Measurements from ENCODE around the gene CASQ1.
A peak's percentile ranks its signal among the peaks of the same experiment; 100 is the strongest.

CASQ1 gene

DNA sequence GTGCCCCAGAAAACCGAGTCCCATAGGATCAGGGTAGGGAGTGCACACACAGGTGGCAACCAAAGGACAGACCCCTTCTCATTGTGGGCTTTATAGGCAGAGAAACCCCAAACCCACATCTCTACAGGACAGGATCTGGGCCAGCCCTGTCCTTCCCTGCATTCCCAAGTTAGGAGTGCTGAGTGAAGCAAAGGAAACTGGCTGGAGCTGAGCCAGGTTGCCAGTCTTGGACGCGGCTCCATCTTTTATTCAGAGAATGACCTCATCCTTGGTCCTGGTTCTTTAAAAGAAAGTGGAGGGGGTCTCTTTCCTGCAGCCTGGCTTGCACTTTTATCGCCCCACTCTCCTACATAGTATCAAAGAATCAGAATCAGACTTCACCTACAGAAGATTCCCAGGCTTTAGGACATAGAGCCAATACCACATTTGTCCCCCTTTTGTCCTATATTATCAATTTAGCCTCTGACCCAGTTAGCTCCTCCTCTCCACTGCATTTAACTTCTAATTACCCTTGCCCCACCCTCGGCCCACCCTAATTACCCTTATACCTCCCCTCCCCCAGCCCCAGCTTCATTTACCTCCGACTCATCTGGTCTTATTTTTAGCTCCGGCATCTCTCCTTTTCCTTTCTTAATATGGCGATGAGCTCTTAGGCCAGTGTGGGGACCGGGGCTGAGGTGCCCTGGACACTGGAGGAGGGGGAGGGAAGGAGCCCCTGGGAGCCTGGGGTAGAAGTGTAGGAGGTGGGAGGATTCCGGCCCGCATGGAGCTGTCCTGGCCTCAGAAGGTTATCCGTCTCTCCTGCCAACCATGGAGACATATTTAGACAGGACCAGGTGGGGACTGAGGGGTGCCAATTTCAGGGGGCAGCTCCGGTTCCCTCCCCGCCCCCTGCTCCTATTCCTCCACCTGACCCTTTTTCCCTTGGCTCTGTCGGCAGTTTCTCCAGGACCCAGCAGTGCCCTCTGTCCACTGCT is at the start of gene CASQ1:
Gene CASQ1, plus strand, starts transcription at position 927 of the 977 bp plus-strand sequence. CDS start 177 bp downstream, outside the sequence.
- DNase-seq = peak in 4 of 10 donors; percentile 40 to 44 (median 44)
- intact Hi-C loops (cut with DNase I) = loop anchor here (5.0 kb wide), 1 partner anchor 88 kb away; no protein-coding TSS in a partner anchor

DNA sequence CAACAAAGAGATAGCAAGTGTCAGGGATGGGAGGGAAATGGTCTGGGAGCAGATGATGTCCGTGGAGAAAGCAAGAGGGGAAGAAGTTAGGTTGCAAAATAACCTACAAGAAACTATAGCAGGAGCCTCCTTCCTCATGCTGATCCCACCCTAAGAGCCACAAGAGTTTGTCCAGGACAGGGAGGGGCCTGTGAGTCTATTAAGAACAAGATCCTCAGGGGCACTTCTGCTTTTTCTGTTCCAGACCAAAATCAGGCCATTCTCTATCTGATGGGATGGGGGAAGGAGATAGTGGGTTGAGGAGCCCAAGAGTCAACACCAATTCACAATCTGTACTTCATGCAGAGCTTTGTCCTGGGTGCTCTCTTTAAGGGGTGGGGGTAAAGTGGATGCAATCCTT is 46.7 kb upstream of the CASQ1 start:
- intact Hi-C loops (cut with DNase I) = no loop called here
- no peak for DNase-seq

DNA sequence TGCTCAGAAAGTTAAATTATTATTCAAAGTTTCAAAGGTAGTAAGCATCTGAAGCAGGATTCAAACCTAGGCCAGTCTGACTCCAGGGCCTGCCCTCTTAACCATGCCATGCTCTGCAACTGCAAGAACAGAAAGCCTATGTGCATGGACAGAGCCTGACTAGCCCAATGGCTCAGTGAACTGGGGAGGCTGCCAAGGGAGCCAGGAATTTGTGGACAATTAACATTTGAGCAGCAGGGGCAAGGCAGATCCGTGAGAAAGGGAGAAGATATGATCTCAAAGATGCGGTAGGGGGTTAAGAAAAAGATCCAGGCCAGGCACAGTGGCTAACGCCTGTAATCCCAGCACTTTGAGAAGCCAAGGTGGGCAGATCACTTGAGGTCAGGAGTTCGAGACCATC is 45.5 kb upstream of the CASQ1 start:
- DNase-seq = peak in 1 of 10 donors; percentile 23
- intact Hi-C loops (cut with DNase I) = no loop called here

DNA sequence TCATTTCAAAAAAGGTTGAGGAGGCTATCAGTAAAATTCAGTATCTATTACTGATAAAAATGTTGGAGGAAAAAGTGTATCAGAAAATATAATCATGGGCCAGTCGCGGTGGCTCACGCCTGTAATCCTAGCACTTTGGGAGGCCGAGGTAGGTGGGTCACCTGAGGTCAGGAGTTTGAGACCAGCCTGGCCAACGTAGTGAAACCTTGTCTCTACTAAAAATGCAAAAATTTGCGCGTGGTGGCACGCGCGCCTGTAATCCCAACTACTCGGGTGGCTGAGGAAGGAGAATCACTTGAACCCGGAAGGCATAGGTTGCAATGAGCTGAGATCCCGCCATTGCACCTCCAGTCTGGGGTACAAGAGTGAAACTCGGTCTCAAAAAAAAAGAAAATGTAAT is 44.3 kb upstream of the CASQ1 start:
- no peak for DNase-seq
- intact Hi-C loops (cut with DNase I) = no loop called here

DNA sequence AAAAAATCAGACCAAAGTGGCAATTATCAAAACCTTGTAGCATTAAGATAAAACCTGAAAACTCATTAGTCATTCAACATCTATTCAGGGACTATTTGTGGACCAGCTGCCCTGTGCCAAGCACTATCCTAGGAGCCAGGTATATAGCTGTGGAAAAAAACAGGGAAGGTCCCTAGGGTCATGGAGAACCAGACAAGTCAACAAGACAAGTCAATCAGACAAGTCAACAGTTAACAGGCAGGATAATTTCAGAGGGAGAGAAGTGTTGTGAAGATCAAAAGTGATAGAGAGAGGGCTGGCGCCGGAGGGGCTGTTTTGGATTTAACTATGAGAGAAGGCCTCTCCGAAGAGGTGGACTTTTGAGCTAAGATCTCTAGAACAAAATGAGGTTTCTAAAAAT is 42.3 kb upstream of the CASQ1 start:
- DNase-seq = no peak
- intact Hi-C loops (cut with DNase I) = no loop called here

DNA sequence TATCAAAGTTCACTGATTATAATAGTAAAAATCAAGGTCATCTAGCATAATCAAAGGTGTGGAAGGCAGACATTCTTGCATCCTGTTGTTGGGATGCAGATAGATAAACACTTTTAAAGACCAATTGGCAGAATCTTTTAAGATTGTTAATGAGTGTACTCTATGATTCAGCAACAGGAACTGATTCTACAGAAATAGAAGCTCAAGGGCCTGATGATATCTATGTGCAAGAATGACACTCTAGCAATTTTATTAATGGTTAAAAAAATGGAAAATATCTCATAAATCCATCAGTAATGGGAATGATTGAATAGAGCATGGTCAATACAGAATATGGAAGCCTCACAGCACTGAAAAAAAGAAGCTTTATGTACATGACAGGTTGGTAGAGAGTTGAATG is 41.1 kb upstream of the CASQ1 start:
- DNase-seq = no peak
- intact Hi-C loops (cut with DNase I) = no loop called here

DNA sequence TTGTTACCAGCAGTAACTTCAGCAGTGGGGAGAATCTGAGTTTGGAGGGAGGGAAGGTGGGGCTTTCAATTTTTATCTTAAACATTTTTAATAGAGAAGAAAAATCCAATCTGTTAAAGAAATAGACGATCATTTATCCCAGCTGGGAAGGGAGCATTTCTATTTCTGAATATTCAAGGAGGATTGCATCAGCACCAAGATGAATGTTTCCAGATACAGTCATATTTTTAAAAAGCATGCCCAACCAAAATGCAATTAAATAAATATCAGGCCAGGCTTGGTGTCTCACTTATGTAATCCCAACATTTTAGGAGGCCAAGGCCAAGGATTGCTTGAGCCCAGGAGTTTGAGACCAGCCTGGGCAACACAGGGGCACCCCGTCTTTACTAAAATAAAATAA is 40.7 kb upstream of the CASQ1 start:
- intact Hi-C loops (cut with DNase I) = no loop called here

DNA sequence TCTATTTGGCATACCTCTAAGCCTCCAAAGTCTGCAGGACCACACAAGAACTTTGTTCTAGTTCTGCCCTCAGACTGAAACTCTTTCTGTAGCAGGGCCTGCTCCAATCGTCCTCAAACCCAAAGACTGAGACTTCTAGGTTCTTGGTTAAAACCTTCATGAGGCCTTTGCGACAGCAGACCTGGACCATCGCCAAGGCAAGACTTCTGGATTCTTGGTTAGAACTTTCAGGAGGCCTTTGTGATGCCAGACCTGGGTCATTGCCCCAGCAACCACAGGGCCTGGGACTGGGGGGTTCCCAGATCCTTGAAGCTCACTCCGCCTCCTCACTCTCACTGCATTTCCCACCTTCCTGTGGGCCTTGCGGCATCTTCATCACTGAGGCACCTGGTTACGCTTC is 39.1 kb upstream of the CASQ1 start, which contains the start of gene ATP1A4:
Gene ATP1A4, plus strand, starts transcription at position 301 of the 400 bp plus-strand sequence. CDS start 438 bp downstream, outside the sequence.
- intact Hi-C loops (cut with DNase I) = no loop called here
- no peak for DNase-seq

More for the DNA sequence above, 40.7 kb upstream of the CASQ1 start:
- no peak for DNase-seq

DNA sequence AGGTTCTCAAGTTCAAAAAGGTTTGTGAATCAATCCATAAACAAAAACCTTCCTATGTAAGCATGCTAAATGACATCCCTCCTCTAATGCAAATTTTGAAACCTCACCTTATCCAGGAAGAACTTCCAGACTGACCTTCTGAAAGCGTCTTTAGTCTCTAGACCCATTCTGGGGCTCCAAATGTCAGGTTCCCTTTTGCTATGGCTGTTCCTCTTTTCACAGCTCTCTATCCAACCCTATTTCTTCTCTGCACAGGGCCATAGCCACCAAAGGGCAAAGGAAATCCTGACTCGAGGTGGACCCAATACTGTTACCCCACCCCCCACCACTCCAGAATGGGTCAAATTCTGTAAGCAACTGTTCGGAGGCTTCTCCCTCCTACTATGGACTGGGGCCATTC is 35.6 kb upstream of the CASQ1 start:
- intact Hi-C loops (cut with DNase I) = no loop called here
- DNase-seq = no peak

DNA sequence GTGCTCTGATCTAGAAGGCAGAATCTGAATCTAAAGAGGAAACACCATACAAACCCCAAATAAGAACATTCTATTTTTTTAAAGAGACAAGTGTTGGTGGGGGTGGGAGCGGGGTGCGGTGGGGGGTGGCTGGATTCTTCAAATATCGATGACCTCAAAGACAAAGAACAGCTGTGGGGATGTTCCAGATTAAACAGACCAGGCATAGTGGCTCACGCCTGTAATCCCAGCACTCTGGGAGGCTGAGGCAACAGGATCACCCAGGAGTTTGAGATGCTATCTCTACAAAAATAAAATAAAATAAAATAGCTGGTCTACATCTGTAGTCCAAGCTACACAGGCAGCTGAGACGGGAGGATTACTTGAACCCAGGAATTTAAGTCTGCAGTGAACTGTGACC is 34.0 kb upstream of the CASQ1 start:
- intact Hi-C loops (cut with DNase I) = no loop called here
- no peak for DNase-seq

DNA sequence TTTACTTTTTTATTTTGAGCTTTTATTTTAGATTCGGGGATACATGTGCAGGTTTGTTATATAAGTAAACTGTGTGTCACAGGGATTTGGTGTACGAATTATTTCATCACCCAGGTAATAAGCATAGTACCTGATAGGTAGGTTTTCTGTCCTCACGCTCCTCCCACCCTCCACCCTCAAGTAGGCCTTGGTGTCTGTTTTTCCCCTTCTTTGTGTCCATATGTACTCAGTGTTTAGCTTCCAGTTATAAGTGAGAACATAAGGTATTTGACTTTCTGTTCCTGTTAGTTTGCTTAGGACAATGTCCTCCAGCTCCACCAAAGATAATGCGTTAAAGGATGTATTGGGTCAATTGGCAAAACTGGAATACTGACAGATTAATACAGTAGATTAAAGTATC is 33.2 kb upstream of the CASQ1 start:
- DNase-seq = no peak
- intact Hi-C loops (cut with DNase I) = no loop called here

DNA sequence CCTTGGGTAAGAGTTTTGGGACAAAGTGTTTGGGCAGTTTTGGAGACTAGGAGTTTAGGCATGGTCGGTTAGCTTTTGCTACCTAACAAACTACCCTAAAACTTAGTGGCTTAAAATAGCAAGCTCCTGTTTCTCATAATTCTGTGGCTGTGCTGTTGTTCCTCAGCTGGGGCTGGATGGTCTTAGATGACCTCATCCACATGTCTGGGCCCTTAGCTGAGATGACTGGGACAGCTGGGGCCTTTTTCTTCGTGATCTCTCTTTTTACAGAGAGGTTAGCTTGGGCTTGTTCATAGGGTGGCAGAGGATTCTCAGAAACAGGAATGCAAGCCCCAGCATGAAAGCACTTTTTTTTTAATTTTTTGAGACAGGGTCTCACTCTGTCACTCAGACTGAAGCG is 32.3 kb upstream of the CASQ1 start:
- DNase-seq = no peak
- intact Hi-C loops (cut with DNase I) = no loop called here

DNA sequence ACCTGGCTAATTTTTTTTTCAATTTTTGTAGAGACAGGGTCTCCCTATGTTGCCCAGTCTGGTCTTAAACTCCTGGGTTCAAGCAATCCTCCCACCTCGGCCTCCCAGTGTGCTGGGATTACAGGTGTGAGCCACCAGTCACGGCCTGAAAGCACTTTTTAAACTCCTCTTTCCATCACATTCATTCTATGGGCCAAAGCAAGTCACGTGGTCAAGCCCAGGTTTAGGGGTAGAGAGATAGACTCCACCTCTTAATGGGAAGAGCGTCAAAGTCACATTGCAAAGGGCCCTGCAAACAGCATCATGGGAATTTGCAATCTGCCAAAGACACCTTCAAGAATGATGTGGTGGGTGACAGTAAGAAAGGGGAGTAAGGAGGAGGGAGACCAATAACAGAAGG is 31.8 kb upstream of the CASQ1 start:
- intact Hi-C loops (cut with DNase I) = no loop called here
- DNase-seq = no peak

DNA sequence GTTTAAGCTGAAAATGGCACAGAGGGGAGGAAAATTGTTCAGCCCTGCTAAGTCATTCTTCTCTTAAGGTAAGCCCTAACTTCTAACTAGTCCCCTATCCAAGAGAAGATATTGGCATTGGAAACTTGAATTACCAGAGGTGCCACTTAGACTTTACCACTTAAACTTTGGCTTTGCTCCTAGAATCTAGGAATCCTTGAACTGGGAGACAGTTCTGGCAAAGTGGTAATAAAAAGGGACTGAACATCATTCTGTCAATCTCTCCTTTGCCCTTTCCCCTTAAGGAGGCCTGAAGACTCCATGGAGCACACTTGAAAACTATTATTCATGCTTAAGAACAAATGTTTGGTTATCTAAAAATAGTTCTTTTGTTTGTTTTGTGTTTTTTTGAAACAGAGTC is 30.5 kb upstream of the CASQ1 start:
- DNase-seq = no peak
- intact Hi-C loops (cut with DNase I) = no loop called here

DNA sequence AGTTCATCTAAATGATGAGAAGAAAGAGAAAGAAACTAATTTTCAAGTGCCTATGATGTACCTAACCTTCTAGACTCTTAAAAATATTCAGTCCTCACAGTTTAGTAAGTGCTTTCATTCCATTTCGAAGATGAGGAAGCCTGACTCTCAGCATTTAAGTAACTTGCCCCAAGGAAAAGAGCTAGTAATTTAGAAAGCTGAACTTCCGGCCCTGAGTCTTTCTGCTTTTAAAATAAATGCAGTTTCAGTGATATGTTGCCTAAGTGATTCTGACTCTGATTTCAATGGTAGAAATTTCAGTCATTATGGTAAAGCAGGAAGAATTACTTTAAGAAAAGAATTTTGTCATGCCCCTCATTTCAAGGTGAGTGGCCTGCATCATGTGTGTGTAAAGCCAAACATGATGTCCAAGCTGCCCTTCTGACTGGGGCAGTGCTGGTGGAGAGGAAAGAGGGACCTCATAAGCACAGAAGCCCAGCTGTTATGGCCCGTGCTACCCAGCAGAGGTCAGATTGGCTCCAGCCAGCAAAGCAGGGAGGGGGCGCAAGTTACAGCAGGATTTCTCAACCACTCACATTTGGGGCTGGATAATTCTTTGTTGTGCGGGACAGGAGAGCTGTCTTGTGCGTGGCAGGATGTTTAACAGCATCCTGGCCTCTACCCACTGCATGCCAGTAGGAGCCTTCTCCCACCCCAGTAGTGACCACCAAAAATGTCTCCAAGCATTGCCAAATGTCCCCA is 28.2 kb upstream of the CASQ1 start:
- DNase-seq = peak in 5 of 10 donors; percentile 43 to 87 (median 53)
- intact Hi-C loops (cut with DNase I) = no loop called here

DNA sequence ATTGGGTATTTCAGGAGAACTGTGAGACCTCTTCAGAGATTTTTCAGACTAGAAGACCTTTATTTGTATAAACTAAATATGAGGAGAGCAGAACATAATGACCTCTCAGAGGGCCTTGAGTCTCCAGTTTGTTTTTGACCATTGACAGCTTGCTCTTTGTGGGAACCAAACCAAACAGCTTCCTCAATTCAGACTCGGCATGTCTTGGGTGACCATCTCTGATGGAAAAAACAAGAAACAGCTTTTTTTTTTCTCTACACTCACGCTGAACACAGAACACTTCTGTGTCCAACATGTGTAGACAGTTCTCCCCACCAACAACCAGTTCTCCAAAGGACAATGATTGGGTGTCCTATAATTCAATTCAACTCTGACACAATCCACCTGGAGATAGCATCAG is 27.4 kb upstream of the CASQ1 start:
- DNase-seq = no peak
- intact Hi-C loops (cut with DNase I) = no loop called here

DNA sequence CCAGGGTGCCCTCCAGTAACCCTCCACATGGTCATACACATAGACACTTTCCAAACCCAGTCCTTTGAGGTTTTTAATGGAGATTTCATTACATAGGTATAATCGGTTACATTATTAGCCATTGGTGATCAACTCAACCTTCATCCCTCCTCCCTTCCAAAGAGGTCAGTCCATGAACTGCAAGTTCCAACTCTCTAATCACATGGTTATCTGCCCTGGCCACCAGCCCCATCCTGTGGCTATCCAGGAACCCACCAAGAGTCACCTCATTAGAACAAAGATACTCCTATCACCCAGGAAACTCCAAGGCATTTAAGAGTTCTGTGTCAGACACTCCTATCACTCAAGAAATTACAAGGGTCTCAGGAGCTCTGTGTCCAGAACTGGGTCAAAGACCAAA is 26.8 kb upstream of the CASQ1 start:
- no peak for DNase-seq
- intact Hi-C loops (cut with DNase I) = no loop called here

DNA sequence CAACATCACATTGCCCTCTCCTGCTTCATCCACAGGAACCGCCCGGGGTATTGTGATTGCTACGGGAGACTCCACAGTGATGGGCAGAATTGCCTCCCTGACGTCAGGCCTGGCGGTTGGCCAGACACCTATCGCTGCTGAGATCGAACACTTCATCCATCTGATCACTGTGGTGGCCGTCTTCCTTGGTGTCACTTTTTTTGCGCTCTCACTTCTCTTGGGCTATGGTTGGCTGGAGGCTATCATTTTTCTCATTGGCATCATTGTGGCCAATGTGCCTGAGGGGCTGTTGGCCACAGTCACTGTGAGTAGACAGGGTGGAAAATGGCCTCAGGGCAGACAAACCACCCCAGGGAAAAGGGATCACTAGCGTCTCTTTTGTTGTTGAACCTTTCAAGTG is 26.3 kb upstream of the CASQ1 start:
- no peak for DNase-seq
- intact Hi-C loops (cut with DNase I) = no loop called here

DNA sequence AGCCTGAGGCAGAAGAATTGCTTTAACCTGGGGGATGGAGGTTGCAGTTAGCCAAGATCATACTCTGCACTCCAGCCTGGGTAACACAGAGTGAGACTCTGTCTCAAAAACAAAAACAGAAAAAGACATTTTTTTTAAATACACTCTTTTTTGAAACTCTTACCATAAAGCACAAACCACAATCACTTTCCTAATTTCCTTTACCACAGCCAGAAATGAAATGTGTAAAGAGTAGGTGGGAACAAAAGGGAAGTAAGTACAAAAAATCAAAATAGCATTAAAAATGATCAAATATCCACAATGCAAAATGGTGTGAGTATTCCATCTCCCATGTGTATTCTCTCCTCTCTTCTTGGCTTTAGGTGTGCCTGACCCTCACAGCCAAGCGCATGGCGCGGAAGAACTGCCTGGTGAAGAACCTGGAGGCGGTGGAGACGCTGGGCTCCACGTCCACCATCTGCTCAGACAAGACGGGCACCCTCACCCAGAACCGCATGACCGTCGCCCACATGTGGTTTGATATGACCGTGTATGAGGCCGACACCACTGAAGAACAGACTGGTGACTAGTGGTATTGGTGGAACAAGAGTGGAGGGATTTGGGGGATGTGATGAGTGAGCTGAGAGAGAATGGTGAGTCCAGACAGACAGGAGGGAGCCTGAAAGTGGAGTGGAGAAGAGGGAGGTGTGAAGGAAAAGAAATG is 24.1 kb upstream of the CASQ1 start:
- intact Hi-C loops (cut with DNase I) = no loop called here
- DNase-seq = peak in 6 of 10 donors; percentile 16 to 87 (median 43)

DNA sequence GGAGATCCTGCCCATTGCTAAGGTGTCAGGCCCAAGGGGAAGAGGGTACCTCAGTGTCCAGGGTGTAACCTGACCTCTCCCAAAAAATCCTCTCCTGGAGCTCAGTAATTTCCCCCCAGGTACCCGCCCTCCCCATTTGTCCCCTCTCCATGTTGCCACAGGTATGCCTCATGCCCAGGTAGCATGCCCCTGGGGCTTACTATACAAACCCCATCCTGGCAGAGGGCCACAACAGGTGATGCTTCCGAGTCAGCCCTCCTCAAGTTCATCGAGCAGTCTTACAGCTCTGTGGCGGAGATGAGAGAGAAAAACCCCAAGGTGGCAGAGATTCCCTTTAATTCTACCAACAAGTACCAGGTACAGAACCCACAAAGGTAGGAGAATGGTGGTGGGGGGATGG is 23.3 kb upstream of the CASQ1 start:
- intact Hi-C loops (cut with DNase I) = no loop called here
- no peak for DNase-seq

DNA sequence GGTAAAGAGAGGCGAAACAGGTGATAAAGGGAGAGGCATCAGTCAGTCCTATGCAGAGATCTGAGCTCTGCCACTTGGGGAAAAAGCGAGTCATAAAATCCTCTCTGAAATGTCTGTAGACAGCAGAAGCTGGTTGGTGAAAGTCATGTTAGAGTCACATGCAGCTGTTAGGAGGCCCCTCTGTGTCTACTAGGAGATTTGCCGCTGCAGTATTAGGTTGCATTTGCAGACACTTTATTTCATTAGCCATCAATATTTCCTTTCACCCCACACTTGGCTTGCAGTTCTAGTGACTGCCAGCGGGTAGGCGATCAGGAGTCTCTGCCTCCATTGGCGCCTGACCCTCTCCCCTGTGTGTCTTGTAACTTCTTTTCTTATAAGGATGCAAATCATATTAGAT is 22.8 kb upstream of the CASQ1 start:
- intact Hi-C loops (cut with DNase I) = no loop called here

More for the DNA sequence above, 22.8 kb upstream of the CASQ1 start:
- DNase-seq = no peak

Data from posterior cingulate gyrus (tissue), 11 donors.